ENCODE data around the gene ANXA11. TPM values are rescaled to one million over a fixed set of nuclear protein-coding genes. Genes with fewer than 3 reads are reported as not detected.
"Not testable (repeated sequence)": the region's sequence is repeated elsewhere in the genome, so short reads cannot be mapped to it uniquely, and the experiment has no call there.

Gene ANXA11
- total RNA-seq, 1 donor from 2014 or later: 231 TPM

DNA sequence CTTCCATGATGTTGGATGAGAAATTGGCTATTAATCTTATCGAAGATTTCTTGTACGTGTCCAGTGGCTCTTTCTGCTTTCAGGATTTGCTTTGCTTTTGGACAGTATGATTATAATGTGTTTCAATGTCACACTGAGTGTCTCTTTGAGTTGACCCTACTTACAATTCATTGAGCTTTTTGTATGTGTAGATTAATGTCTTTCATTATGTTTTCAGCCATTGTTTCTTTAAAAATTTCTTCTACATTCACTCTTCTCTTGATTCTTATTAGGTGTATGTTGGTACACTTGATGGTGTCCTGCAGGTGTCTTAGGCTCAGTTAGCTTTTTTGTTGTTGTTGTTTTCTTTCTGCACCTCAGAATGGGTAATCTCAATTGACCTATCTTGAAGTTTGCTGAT, 56.2 kb downstream of the ANXA11 start:
- intact Hi-C loops (cut with micrococcal nuclease): no loop called here

DNA sequence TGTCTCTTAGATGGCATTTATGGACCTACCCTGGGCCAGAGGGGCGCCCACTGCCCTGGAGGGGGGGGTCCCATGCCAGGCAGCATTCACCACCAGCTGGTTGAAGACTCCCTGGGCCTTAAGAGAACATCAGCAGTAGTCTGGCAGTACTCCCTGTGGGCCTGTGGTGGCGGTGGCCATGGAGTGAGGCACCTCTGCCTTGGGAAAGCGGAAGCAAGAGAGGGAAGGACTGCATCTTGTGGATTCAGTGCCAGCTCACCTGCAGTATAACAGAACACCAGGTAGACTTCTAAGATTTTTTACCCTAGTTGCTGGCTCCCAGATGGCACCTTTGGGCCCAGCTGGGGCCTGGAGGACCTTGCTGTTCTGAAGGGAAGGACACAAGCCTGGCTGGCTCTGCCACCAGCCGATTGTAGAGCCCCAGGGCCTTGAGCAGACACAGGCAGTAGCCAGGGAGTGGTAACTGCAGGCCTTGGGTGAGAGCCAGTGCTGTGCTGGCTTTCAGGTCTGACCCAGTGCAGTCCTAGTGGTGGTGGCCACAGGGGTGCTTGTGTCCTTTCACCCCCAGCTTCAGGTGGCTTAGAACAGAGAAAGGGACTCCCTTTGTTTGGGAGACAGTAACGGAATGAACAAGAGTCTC, 57.1 kb downstream of the ANXA11 start:
- intact Hi-C loops (cut with micrococcal nuclease): no loop called here

DNA sequence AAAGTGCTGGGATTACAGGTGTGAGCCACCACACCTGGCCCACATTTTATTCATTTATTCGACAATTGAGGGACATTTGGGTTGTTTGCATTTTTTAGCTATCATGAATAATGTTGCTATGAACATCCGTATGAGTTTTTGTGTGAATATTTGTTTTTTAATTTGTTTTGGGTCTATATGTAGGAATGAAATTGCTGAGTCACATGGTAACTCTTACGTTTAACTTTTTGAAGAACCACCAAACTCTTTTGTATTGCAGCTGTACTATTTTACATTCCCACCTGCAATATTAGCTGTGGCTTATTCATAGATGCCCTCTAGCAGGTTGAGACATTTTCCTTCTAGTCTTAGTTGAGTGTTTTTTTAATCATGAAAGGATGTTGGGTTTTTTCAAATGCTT, 58.4 kb downstream of the ANXA11 start:
- intact Hi-C loops (cut with micrococcal nuclease): no loop called here

DNA sequence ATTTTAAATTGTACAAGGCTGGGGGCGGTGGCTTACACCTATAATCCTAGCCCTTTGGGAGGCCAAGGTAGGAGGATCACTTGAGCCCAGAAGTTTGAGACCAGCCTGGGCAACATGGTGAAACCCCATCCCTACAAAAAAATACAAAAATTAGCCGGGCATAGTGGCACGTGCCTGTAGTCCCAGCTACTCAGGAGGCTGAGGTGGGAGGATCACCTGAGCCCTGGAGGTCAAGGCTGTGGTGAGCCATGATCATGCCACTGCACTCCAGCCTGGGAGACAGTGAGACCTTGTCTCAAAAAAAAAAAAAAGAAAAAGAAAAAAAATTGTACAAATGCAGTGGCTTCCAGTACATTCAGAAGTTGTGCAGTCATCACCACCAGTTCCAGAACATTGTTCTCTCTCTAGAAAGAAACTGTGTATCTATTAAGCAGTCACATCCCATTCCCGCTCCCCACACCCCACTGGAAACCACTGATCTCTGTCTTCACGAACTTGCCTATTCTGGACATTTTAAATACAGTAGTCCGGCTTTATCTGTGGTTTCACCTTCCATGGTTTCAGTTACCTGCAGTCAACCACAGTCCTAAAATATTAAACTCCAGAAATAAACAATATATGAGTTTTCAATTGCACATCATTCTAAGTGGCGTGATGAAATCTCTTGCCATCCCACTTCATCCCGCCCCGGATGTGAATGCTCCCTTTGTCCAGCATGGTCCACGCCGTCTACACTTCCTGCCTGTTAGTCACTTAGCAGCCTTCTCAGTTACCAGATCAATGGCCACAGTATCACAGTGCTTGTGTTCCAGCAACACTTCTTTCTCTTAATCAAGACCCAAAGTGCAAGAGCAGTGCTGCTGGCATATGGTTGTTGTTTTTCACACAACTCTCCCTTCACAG, 59.7 kb downstream of the ANXA11 start:
- intact Hi-C loops (cut with micrococcal nuclease): loop anchor here (2.0 kb wide), 1 partner anchor 107 kb away; no protein-coding TSS in a partner anchor

DNA sequence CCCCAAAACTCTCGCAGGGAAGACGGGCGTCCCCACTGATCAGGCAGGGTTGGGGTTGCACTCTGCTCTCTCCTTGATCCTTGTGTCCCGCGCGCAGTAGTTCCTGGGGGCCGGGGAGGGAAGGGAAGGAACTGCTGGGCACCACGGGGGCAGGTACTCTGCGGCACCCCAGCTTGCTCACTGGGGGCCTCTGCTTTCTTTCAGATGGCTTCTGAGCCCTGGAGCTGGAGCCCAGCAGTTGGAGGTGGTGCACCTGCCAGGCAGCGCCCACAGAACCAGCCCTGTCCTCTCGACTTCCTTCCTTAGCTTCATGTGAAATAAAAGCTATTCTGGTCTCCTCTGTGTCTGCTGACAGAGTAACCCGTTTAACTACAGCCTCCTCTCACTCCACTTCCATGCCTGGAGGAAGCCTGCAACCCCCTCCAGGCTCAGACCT, 60.6 kb downstream of the ANXA11 start:
- intact Hi-C loops (cut with micrococcal nuclease): loop anchor here (1.0 to 5.0 kb wide), 4 partner anchors 43 to 116 kb away; no protein-coding TSS in a partner anchor

DNA sequence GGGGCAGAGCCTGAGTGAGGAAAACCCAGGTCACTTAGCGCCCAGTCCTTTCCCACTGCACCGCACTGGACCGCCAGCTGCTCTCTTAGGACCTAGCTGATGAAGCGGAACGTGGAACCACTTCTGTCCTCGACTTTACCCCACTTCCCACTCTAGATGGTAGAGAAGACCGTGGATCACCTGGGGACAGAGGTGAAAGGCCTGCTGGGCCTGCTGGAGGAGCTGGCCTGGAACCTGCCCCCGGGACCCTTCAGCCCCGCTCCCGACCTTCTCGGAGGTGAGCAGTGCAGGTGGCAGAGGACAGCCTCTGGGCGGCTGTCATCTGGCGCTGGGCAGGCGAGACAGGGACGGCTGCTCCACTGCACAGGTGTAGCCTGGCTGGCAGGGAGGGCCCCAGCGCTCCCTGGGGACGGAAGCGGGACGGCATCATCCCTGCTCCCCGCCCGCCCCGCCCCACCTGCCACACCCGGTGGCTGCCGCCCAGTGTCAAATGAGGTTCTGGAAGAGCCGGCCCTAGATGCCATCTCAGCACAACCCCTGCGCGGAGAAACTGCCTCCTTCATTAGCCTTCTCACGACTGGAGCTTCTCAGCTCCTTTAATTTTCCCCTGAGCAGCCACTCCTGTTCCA, 61.2 kb downstream of the ANXA11 start:
- intact Hi-C loops (cut with micrococcal nuclease): loop anchor here (1.0 to 5.0 kb wide), 4 partner anchors 43 to 116 kb away; no protein-coding TSS in a partner anchor

DNA sequence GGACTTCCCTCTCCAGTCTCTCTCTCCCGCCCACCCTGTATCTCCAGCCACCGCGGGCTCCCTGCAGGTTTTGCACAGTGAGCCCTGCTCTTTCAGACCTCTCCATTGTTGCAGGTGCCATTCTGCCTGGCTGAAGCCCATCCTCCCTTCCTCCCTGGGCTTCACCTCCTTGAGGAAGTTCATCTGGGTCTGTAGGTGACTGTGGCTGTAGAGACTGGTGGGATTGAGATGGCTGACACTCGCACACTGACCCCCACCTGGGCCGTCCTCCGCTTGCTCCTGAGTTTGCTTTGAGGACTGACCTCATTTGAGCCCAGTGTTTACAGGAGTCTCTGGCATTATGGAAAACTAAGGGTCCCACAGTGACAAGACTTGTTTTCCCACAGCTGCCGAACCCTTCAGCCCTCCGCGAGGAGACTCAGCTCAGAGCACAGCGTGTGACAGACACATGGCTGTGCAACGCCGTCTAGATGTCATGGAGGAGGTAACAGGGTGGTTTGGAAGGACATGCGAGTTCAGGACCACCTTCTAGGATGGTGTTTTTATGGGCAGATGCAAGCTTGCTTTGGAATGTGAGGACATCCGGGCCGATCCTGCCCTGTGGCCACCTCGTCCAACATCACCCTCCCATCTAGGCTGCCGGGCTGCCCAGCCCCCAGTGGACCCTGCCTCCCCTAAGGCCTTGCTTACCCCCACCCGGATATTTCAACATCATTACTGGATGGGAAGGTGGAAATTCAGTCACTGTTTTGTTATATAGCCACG, 63.5 kb downstream of the ANXA11 start:
- intact Hi-C loops (cut with micrococcal nuclease): loop anchor here (5.0 kb wide), 1 partner anchor 45 kb away; no protein-coding TSS in a partner anchor

DNA sequence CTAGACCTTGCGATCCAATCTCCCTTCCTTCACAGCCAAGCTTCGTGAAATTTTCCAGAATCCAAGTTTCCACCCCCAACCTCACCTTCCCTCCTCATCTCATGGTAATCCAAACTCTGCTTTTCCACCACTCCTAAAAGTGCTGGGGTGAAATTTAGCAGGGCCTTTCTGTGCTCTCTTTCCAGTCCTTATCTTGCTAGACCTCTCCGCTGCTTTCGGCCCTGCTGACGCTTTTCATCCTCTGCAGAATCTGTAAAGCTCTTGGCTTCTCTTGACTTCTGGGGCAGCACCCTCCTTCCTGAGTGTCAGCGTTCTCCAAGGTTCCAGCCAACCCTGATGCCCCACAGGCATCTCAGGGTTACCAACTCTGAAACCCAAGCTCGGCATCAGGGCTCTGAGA, 65.1 kb downstream of the ANXA11 start:
- intact Hi-C loops (cut with micrococcal nuclease): loop anchor here (5.0 kb wide), 1 partner anchor 47 kb away; no protein-coding TSS in a partner anchor

DNA sequence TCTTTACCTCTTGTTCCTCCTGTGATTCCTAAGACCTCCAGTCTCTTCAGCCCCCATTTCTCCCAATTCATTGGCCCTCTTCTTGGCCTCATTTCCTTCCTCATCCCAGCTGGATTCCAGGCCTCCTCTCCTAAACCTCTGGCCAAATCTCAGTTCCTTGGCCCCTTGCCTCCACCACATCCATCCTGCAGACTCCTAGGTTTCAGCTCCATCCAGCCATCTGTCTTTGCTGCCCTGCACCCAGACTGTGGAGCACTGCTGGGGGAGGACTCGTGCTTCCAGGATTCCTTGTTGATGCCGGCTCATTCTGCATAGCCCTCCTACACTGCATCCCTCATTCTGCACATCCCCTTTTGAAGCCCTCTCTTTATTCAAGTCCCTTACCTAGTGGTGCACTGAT, 66.1 kb downstream of the ANXA11 start:
- intact Hi-C loops (cut with micrococcal nuclease): no loop called here

DNA sequence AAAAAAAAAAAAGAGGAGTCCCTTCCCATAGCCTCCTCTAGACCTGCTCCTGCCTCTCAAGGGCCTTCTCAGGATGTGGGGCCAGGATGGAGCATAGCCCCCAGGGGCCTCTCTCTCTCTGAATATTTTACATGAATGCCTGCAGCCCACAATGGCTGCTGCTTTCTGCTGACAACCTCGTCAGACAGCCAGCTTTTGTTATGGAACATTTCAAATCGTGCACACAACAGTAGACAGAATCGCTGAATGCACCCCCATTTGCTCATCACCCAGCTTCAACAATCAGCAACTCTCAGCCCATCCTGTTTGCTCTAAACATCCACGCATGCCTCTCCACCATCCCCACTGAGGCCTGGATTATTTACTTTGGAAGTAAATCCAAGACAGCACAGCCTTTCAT, 67.4 kb downstream of the ANXA11 start:
- intact Hi-C loops (cut with micrococcal nuclease): no loop called here

DNA sequence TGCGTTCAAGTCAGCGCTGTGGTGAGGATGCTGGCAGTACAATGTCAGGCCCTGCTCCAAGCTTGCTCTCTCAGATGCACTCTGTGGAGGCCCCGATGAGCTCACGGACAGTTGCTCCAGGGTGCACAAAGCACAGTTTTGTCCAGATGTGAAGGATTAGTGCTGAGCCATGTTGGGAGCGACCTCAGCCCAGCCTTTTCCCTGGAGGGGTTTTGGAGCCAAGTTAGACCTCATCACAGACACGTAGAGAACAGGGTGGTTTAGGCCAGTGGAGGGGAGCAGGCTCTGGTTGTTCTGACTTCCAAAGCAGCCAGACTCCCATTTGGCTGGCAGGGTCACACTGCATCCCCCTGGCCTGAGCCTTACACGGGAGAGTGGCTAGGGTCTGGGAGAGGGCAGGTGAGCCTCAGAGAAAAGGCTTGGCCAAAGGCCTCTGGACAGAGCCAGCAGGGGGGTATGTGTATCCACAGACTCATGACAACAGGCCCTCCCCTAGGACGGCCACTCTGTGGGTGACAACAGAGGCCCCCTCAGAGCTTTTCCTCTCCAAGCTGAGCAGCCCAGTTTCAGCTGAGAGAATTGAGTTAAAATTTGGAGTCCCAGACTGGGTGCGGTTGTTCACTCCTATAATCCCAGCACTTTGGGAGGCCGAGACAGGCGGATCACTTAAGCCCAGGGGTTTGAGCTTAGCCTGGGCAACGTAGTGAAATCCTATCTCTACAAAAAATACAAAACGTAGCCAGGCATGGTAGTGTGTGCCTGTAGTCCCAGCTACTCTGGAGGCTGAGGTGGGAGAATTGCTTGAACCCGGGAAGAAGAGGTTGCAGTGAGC, 68.1 kb downstream of the ANXA11 start:
- intact Hi-C loops (cut with micrococcal nuclease): no loop called here

DNA sequence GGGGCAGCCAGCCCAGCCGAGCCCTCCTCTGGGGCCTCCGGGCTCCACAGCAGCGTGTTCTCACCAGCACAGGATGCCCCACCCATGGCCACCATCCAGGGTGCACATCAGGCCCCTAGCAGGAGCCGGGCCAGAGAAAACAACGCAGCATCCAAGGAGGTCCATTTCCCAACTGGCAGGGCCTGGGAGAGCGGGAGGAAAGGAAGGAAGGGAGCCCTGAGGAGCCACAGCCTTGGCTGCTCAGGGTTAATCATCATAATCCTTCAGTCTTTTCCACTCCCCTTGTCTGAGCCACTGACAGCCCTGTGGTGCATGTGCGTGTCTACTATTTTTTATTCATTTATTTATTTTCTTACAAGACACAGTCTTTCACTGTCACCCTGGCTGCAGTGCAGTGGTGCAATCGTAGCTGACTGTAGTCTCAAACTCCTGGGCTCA, 69.2 kb downstream of the ANXA11 start:
- intact Hi-C loops (cut with micrococcal nuclease): no loop called here

DNA sequence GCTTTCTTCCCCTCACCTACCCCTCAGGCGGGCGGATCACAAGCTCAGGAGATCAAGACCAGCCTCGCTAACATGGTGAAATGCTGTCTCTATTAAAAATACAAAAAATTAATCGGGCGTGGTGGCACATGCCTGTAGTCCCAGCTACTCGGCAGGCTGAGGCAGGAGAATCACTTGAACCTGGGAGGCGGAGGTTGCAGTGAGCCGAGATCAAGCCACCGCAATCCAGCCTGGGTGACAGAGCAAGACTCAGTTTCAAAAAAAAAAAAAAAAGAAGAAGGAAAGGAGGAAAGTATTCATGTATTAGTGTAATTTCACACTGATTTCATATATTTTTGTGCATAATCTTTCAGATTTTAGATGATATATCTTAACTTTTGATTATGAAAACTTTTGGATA, 71.7 kb downstream of the ANXA11 start:
- intact Hi-C loops (cut with micrococcal nuclease): not testable (repeated sequence)

DNA sequence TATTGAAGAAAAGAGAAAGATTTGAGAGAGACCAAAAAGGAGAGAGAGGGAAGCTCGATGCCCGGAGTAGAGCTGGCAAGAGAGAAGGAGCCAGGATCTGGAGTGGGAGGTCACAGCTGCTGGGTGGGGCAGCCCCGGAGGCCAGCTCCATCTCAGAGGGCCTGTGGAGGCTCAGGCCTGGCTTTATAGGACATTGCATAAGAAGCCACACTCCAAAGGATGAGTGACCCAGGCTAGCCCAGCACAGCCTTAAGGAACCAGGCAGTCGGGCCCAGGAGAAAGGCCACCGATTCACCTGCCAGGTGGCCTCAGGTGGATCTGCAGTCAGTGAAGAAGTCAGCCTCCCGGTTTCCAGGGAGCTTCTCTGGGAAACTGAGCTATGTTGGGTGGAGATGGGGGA, 72.1 kb downstream of the ANXA11 start:
- intact Hi-C loops (cut with micrococcal nuclease): no loop called here

DNA sequence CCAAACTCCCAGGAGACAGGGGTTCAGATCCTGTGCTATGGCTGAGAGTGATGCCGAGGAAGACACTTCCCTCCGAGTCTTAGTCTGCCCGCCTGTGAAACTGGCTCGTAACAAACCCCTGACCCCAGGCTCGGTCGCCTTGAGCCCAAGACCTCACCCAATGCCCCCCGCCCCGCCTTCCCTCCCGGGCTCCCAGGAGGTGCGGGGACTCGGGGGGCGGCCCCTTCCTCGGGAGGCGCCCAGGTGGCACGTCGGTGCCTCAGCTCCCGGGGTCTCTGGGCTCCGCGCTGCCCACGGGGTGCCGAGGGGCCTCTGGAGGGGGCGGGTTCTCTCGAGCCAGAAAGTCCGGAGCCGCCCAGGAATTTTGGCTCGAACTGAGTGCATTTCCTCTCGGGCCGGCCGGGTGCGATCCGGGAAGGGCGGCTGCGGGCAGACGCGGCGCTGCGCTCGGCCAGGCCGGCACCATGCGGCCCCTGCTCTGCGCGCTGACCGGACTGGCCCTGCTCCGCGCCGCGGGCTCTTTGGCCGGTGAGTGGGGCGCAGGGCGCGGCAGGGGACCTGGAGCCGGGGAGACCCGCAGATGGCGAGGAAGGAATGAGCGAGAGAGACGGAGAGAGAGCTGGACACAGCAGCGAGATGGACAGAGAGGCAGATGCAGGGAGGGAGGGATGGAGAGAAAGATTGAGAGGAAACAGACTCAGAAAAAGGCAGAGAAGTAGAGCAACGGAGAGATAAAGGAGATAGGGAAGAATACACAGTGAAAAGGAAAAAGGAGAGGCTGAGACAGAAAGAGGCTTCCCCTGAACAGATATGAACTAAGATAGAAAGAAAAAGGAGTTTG, 72.8 kb downstream of the ANXA11 start, which contains the start of gene PLAC9:
TSS of gene PLAC9 (plus strand) at position 432 of the 841 bp plus-strand sequence. CDS start at position 465, 33 bp downstream.
- intact Hi-C loops (cut with micrococcal nuclease): no loop called here

DNA sequence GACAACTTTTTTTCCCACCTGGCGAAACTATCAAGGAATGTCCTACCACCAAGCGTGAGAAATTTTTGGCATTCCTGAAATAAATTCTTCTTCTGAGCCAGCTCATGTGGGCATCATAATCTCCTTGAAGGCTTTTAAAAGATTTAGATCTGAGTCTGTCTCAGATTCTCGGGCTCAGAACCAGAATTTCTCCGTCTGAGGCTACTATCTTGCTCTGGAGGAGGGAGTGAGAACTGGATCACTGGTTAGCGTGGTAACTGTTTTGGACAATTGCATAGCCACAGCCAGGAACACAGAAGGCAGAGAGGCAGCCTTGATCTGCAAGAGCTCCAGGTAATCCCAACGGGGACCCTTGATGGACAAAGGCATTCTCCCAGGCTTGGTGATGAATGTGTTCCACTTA, 73.8 kb downstream of the ANXA11 start:
- intact Hi-C loops (cut with micrococcal nuclease): no loop called here

DNA sequence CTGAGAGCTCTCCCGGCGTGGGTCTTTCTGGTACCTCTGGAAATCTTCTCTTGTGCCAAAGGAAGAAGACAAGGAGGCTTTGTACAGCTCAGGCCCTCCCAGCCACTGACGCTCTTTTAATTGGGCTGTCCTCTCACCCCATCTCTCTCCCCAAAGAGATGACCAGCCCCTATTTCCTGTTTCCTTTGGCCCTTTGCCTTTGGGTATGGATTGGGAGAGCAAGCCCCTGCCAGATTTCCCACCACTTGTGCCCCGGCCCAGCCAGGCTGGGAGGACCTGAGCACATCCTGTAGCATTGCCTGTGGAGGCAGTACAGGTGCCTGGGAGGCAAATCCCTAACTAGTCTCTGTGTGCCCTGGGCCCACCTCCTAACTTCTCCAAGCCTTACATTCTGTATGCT, 78.5 kb downstream of the ANXA11 start:
- intact Hi-C loops (cut with micrococcal nuclease): no loop called here

DNA sequence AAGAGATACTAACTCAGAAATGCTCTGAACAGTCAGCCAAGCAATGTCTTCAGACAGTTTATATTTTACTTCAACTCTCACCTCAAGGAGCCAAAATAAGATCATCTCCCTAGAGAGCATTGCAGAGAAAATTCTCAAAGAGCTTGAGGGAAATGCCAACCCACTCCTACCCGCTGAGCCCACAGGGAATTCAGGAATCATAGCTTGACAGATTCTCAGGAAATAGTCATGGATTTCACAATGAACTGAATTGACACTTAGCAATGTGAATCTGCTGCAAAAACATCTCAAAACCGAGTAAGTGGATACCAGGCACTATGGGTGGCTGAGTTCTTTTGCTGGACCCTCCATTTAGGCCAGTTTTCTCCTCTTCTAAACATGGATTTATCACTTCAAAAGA, 82.6 kb downstream of the ANXA11 start:
- intact Hi-C loops (cut with micrococcal nuclease): no loop called here

DNA sequence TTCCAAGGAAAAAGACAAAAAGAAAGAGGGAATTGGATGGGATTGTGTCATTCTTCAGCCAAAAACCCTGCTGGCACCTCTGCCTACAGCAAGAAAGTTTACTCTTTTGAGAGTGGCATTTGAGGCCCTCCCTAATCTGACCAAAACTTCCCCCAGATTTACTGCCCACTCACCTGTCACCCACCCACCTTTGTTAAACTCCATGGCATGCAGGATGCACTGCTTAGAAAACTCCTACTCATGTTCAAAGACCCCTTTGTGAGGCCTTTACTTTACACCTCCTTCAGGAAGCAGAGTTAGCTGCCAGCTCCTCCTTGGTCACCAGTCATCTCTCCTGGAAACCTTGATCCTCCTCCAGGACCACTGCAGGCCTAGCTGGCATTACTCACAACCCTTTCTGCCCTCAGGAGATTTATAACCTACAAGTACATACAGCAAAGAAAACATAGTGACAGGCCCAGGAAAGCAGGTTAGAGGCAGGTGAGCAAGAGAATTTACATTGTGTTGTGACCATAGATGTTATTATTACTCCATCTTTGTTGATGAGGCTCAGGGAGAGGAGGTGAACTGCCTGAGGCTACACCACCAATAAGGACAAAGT, 83.1 kb downstream of the ANXA11 start:
- intact Hi-C loops (cut with micrococcal nuclease): no loop called here
